Chondrocyte (in vitro differentiated cells): Measurements from ENCODE around the gene CLDN14. TPM values are rescaled to one million over a fixed set of nuclear protein-coding genes. Genes with fewer than 3 reads are reported as not detected.
A peak's percentile ranks its signal among the peaks of the same experiment; 100 is the strongest.

Experiments
- DNase-seq: peaks from one replicate; pipeline ENCODE4 v3.0.0; 2021; ENCODE audit warnings: mixed read lengths, low spot score
- H3K27ac Mint-ChIP-seq: one replicate; pipeline ENCODE4 v1.8.0; 2021; ENCODE audit warnings: mild to moderate bottlenecking, moderate library complexity, mixed read lengths; ENCODE audit not compliant: unreplicated experiment
- H3K27me3 Mint-ChIP-seq: 2 replicates; pipeline ENCODE4 v1.8.0; 2021; ENCODE audit warnings: low read depth, mixed read lengths
- H3K36me3 Mint-ChIP-seq: 2 replicates; pipeline ENCODE4 v1.8.0; 2021; ENCODE audit warnings: low read depth, mixed read lengths
- H3K4me1 Mint-ChIP-seq: 2 replicates; pipeline ENCODE4 v1.8.0; 2021; ENCODE audit warnings: low read depth, mild to moderate bottlenecking, mixed read lengths
- H3K4me3 Mint-ChIP-seq: one replicate; pipeline ENCODE4 v1.8.0; 2021; ENCODE audit warnings: mild to moderate bottlenecking, moderate library complexity, mixed read lengths; ENCODE audit not compliant: unreplicated experiment
- H3K9me3 Mint-ChIP-seq: 2 replicates; pipeline ENCODE4 v1.8.0; 2021; ENCODE audit warnings: low read depth, mixed read lengths
- CTCF ChIP-seq: fragments of 200-600 bp; sonication (generic); IDR thresholded peaks from 2 replicates; pipeline ENCODE4 v1.5.0; 2021; ENCODE audit warnings: antibody characterized with exemption, mild to moderate bottlenecking, moderate library complexity
- long read RNA-seq: library from polyadenylated mRNA; stranded (forward); transcript quantifications from one replicate; pipeline ENCODE4 v2.0.0, GENCODE V29; 2021
- total RNA-seq: library from RNA; stranded (reverse); gene quantifications from 3 replicates; pipeline ENCODE4 v1.2.1, GENCODE V29; 2021

Gene CLDN14, protein sequence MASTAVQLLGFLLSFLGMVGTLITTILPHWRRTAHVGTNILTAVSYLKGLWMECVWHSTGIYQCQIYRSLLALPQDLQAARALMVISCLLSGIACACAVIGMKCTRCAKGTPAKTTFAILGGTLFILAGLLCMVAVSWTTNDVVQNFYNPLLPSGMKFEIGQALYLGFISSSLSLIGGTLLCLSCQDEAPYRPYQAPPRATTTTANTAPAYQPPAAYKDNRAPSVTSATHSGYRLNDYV
- total RNA-seq: not detected in 3 replicates
- long read RNA-seq, partial matches to known transcripts: 0 of 1 reads
- long read RNA-seq, other reads (novel, unspliced or antisense): 0 of 1 reads

GRCh38 chr21:36479415-36480402, at the start of gene CLDN14:
CLDN14 (minus strand) TSS chr21:36480122; CDS start chr21:36461695, 18,427 bp downstream.
- Mint-ChIP-seq H3K27me3 (no peaks in the 10 kb centered on the region), H3K36me3 (no peaks in the 10 kb centered on the region), H3K4me1 (peaks cover 37% of the 10 kb centered on the region), H3K9me3 (no peaks in the 10 kb centered on the region), H3K4me3 (no peak within 1 kb of the TSS), H3K27ac (peak within 1 kb of the TSS; percentile 88)
- DNase-seq: no peak
- no peak for TF ChIP-seq CTCF

GRCh38 chr21:36528716-36529115, 48.8 kb upstream of the CLDN14 start:
- Mint-ChIP-seq H3K36me3 (no peaks in the 10 kb centered on the region), H3K9me3 (no peaks in the 10 kb centered on the region), H3K27me3 (peaks cover 4% of the 10 kb centered on the region), H3K4me1 (peaks cover 11% of the 10 kb centered on the region), H3K4me3 (no peak overlapping the region), H3K27ac (no peak overlapping the region)
- no peak for TF ChIP-seq CTCF
- no peak for DNase-seq

- Mint-ChIP-seq H3K9me3 (no peaks in the 10 kb centered on the region), H3K27ac (no peak overlapping the region), H3K4me1 (peaks cover 11% of the 10 kb centered on the region), H3K4me3 (no peak overlapping the region), H3K36me3 (no peaks in the 10 kb centered on the region), H3K27me3 (peaks cover 7% of the 10 kb centered on the region)
- no peak for DNase-seq
- no peak for TF ChIP-seq CTCF
Measured at GRCh38 chr21:36527317-36527716, 47.4 kb upstream of the CLDN14 start.

DNA sequence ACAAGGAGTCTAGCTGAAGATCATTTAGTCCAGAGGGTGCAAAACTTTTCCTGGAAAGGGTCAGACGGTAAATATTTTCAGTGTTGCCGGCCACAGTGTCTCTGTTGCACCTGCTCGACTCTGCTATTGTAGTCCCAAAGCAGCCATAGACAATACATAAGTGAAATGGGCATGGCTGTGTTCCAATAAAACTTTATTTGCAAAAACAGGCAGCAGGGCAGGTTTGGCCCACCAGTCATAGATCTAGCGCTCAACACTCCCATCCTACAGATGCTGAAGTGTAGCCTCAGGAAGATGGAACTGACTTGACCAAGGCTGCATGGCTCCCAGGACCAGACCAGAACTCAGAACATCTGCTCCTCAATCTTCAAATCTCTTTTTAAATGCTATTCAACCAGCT, 46.2 kb upstream of the CLDN14 start:
- H3K4me3 Mint-ChIP-seq: no peak overlapping the region
- H3K27me3 Mint-ChIP-seq: peaks cover 9% of the 10 kb centered on the region
- H3K36me3 Mint-ChIP-seq: no peaks in the 10 kb centered on the region
- no peaks in the 10 kb centered on the region for H3K9me3 Mint-ChIP-seq
- no peak for TF ChIP-seq CTCF
- no peak overlapping the region for H3K27ac Mint-ChIP-seq
- peaks cover 11% of the 10 kb centered on the region for H3K4me1 Mint-ChIP-seq
- no peak for DNase-seq

GRCh38 chr21:36524477-36524876, 44.6 kb upstream of the CLDN14 start:
- no peak for DNase-seq
- Mint-ChIP-seq H3K27me3 (peaks cover 6% of the 10 kb centered on the region), H3K9me3 (peaks cover 5% of the 10 kb centered on the region), H3K27ac (no peak overlapping the region), H3K36me3 (peaks cover 7% of the 10 kb centered on the region), H3K4me3 (no peak overlapping the region), H3K4me1 (no peaks in the 10 kb centered on the region)
- no peak for TF ChIP-seq CTCF
